Middle frontal gyrus (tissue), 1 donor: ENCODE data around the gene PRELID1.

Source experiments
- DNase-seq: peaks from one replicate; pipeline ENCODE4 v3.0.0-alpha.2; 2015; ENCODE audit warnings: low spot score; ENCODE audit errors: extremely low spot score

The PRELID1 gene

DNA sequence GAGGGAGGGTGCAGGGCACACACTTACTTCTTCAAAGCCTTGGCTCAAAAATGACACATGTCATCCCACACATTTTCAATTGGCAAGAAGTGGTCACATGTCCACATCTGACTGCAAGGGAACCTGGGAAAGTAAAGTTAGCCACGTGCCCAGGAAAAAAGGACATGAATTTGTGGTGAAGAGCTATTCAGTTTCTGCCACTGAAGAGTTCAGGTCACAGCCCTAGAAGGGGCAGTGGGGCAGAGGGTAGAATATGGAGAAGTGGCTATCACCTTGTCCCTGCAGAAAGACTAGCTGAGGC is 52.2 kb downstream of the PRELID1 start:
- no peak for DNase-seq
